ENCODE results near the gene SHISA5.
A peak's percentile ranks its signal among the peaks of the same experiment; 100 is the strongest.

SHISA5 gene

DNA sequence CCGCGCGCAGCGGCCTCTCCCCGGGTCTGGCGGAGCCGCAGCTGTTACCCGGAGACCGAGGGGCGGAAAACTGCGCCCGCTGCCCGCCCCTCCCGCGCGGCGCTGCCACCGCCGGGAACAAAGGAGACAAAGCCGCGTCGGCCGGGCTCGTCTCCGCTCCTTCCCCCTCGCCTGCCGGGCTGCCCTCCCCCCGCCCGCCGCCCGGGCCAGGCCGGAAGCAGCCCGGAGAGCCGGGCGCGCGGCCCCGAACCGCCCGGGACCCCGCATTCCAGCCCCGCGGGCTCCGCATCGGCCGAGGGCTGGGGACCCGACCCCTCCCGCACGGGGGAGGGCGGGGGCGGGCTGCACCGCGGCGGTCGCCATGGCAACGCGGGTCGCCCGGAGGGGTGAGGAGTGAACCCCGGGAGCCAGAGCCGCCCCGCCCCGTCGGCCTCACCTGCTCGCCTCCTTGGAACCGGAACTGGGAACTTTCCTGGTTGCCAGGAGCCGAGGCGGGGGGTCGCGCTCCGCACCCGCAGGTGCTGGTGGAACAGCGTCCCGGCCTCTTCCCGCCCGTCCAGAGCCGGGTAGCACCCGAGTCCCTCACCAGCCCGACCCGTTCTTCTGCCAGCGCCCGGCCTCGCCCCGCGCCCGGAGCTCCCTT, 74.5 kb downstream of the SHISA5 start:
- peak; percentile 57 for DNase-seq

DNA sequence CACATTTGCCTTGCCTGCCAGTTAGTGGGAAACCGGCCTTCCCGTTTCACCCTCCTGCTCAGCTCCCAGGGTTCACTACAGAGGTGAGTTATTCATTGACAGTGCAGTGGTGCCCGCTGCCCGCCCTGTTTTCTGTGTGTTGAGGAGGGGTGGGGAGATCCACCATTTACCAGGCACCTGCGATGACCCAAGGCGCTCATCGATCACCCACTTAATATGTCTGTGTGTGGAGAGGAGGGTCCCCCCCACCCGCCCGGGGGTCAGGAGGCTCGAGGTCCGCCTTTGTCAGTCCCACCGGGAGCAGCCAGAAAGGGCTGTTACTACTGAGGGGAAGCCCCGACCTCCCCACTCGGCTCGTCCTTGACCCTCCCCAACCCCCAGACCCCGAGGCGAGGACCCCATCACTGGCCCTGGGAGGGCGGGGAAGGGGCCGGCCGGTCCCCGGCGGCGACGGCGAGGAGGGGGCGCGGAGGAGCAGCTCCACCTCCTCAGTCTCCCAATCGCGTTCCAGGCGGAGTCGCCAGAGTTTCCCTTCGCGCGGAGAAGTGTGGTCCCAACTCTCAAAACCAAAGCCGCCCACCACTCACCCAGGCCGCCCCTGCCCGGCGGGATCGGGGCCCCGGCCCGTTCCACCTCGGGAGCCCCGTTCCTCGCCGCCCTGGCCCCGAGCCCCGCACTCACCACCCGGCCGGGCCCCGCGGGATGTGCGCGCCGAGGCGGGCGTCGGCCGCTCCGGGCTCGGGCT, 75.2 kb downstream of the SHISA5 start:
- DNase-seq = no peak

DNA sequence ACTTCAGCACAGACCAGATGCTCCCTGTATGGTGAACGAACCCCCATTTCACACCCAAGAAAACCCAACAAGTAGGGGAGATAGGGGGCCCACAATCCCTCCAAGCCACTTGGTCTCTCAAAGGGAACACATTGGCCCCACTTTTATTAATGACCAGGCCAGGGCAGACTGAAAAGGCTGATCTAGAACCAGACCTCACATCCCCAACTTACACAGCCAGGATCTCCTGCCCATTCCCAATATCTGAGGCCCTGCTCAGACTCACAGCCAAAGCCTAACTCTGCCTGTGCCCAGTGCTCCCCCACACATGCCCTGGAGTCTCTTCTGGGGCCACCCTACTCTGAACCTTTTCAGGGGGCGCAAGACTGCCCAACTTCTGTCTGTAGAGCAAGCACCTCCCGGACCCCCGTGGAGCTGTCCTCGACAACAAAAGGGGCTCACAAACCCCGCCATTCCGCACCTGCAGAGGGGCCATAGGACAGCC, 75.8 kb downstream of the SHISA5 start:
- DNase-seq = no peak

DNA sequence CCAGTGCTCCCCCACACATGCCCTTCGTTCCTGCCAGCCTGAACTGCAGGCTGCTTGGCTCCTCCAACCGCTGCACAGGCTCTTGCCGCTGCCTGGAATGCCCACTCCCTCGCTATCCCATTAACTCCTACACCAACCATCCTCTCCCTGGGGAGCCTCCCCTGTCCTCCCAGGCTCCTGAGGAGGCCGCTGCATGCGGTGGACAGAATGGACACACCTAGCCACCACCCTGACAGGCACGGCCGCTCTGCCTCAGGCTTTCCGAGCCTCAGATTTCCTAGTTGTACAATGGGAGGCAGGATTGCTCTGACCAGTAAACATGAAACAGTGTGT, 76.4 kb downstream of the SHISA5 start:
- no peak for DNase-seq

DNA sequence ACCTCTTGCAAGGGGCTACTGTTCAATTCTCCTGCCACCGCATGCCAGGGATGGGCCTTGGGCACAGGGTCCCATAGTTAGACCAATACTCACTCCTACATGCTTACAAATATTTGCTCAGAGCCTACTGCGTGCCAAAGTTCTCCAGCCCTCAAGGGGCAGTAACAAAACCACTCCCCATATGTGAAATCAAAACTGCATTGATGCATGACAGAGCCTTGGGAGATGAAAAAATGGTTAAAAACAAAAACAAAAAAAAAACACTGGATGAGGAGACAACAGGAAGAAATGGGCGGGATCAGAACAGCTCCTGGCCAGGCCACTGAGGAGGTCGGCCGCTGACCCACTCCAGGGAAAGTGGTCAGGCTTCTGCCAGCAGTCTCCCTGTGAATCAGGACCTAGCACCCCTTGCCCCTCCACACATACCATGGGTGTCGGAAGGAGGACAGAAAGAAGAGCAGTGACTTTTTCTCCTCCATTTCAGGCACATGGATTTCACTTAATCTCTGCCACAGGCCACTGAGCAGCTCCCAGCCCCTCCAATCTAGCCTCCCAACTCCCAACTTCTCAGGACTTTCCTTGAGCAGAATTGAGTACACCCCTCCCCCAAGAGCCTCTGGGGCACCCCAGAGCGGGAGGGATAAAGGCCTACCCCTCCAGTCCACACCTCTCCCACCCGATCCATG, 76.9 kb downstream of the SHISA5 start:
- no peak for DNase-seq

DNA sequence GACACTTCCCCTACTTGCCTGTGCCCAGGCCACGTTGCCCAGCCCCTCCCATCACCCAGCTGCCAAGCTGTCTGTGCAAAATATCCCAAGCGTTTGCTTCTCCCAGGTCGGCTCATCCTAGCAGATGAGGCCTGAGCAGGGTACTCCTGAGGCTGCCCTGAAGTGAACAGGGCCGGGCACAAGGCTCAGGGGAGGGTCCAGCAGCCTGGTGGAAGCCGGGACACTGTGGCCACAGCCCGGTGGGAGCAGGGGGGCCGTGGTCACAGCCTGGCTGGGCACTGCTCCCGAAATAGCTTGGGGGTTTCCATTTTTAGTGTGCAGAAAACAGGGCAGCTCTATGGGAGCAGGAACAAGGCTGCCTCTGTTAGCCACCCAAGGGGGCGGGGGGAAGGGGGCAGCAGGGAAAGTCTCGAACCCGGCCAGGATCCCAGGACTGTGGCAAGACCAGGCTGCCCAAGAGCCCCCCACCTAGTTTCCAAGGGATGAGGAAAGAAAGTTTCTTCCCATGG, 77.5 kb downstream of the SHISA5 start:
- DNase-seq = no peak

DNA sequence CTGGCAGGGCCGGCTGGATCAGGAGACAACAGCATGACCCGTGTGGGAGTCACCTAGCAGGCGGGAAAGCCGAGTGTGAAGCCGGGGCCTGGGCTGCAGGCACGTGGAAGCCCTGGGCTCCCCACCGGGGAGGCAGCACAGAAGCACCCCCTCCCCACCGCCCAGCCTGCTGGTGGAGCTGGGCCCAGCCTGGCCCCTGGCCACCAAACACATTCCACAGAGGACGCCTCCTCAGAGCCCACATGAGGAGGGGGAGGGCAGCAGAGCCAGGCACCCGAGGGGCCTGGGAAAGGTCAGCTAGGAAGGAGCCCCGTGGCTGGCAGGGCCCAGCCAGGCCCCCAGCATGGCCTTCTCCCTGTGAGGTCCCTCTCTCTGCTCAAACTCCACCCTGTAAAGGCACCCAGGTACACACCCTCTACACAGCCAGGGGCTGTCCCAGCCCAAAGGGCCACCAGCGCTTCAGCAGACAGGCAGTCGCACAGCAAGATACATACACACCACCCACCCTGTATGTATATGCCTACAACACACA, 78.6 kb downstream of the SHISA5 start:
- DNase-seq = no peak

DNA sequence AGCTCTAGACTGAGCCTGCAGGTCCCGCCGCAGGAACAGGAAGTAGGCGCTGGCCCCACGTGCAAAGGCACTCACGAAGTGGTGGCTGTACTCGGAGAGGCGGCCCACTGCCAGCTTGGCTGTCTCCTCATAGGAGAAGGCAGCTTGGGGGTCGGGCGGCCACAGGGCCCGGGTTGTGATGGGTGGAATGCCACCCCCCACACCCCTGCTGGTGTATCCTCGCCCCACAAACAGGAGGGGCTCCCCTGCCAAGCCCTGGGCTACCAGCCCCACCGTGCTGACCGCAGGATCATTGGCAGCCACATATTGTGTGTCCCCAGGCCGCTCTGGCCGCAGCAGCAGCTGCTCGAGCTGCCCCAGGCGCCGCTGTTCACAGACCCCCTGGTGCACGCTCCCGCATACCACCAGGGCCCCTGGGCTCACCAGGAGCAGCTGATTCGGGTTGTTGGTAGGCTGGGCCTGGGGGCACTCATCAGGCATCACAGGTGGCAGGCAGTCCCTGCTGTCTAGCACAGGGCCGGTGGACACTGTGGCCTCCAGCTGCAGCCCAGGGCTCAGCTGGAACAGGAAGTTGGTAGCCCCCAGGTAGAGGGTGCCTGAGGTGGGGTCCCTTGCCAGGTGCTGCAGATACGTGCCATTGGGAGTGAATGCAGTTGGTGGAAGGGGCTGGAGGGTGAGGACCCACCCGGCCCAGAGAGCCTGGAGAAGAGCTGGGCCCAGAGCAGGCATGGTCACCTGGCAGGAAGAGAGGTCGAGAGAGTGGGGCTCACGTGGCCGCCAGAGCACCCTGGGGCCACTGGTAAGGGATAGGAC, 79.9 kb downstream of the SHISA5 start:
- no peak for DNase-seq

DNA sequence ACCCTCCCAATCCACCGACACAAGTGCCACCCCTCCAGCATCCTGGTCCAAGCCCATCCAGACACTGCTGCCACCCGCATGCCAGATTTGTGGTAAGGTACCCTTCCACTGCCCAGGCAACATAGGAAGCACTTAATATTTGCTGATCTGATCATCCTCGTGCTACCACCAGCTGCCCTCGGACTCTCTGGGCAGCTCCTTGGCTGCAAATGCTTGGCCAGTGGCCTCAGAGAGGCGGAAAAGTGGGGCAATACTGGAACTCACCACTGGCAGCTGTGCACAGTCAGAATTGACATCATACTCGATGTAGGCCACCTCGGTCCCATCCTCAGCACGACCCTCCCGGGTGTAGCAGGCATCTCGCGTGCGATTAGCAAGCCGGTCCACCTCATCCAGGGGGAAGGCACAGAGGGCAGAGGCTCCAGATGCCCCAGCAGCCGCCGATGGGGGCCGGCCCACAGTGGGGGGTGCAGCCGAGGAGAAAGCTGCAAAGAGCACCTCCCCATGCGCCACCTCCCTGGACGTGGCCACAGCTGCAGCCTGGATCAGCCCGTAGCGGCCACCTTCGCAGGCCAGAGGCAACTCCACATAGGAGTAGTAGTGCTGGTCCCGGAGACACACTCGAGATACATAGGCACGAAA, 80.6 kb downstream of the SHISA5 start:
- DNase-seq = no peak

DNA sequence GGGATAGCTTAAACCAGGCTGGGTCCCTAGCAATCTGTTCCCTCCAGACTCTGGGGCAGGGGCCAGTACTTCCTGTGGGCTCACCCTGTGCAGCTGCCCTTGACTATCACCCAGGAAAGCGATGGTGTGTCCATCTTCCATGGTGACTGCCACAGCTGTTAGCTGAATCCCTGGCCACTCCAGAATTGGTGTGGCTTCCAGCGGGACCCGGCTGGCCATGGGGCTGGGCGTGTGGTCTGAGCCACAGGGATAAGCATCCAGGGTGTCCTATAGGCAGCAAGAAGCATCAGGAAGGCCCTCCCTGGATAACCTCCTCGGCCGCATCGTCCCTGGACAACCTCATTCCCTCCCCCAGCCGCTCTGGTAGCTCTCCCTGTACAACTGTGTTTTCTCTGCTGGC, 81.3 kb downstream of the SHISA5 start:
- DNase-seq = no peak

DNA sequence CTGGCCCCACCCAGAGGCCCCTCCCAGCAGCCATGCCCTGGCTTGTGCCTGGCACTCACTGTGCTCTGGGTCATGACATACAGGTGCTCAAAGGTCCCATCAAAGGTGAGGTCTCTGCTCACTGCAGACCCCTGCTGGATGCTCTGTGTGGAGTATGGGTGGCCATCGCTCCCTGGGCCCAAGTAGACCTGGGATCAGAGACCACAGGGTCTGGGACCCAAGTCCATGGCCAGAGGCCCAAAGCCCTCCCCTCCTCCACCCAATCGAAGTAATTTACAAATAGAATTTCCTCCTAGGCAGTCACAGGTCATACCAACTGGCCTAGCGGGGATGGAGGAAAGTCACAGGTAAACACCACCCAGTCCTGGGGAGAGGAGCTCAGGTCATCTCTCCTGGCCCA, 81.7 kb downstream of the SHISA5 start:
- DNase-seq = no peak

DNA sequence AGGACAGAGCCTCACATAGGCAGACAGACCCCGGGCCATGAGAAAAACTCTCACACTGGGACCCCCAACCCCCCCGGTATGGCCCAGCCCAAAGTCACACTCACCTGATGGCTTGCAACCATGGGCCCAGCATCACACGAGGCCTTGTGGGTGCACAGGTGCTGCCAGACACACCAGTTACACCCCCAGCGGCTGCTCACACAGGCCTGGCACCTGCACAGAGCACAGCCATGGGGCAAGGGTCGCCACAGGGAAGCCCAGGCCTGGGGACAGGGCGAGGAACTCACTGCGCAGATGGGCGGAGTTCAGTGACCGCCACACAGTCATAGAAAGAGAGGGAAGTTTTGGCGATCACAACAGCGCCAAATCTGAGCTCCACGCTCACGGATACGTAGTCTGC, 83.4 kb downstream of the SHISA5 start:
- DNase-seq = no peak

DNA sequence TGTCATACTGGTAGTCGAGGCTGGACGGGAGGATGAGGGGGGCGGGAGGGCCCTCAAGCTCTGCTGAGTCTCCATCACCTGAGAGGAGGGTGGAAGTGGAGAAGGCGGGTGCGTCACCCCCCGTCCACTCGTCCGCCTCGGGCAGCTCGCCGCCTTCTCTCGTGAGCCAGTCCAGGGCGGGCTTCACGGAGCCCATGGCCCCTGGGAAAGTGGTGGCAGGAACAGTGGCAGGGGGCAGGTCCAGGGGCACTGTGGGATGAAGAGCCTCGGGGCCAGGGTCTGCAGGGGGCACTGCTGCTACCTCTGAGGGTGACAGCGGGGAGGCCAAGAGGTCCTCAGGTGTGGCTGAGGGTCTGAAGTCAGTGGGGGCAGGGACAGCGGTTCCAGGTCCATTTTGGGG, 84.4 kb downstream of the SHISA5 start:
- no peak for DNase-seq

DNA sequence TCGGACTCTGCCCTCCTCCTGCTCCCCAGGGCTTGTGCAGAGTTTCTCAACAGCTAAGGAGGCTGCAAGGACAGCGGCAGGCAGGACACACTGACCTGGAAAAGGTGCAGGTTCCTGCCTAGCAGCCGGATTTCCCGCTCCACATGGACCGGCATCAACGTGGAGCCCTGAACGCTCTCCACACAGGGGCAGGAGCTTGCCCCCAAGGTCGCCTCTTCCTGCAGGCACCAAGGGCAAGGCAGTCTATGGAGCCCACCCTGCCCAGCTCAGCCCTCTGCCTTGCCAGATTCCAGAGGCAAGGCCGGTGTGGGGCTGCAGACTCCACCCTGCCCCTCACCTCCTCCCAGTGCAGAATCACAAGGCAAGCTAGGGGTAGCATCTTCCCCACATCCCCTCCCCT, 84.8 kb downstream of the SHISA5 start:
- DNase-seq = no peak

DNA sequence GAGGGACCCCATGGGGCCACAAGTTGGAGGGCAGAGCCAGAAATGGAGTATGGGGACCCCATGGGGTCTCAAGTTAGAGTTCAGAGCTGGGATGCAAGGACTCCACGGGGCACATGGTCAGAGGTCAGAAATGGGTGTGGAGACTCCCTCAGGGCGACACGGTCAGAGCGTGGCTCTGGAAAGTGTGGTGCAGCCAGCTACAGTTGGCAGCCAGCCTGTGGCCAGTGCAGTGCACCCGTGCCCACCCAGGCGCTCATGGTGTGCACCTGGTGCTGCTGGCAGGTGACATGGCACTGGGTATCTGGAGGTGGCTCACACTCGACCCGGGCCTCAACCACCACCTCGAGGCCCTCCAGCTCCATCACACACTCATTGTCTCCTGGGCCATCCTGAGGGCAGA, 85.3 kb downstream of the SHISA5 start:
- DNase-seq = no peak

DNA sequence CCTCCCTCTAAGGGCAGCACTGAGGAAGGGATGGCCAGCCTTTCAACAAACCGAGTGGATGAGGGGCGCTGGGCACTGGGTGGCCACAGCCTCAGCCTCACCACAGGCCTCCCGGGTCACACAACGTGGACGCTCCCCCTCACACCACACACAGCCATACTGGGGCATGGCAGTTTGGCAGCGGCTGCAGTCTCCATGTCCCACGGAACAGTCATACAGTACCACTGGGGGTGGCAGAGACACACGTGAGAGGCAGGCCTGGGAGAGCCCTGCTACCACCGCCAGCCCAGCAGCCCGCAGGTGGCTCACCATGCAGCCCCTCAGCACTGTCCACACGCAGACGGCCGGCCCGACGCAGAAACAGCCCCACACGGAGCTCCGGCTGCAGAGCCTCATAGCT, 85.8 kb downstream of the SHISA5 start:
- DNase-seq = no peak

Measured in NCI-H774 (cell line).